Mesendoderm (in vitro differentiated cells): ENCODE data around the gene DUSP18.

Experiments
- DNase-seq: peaks from one replicate; pipeline ENCODE4 v3.0.0; 2013
- H2AK5ac ChIP-seq: 2 replicates; pipeline ENCODE4 v1.6.1; 2013; ENCODE audit warnings: low read length, inconsistent platforms
- H2BK120ac ChIP-seq: 2 replicates; pipeline ENCODE4 v1.6.1; 2013; ENCODE audit warnings: low read depth, mild to moderate bottlenecking, low read length, moderate library complexity, mixed read lengths
- H2BK15ac ChIP-seq: replicated peaks from 2 replicates; pipeline ENCODE4 v1.6.1; 2013; ENCODE audit warnings: low read depth, mild to moderate bottlenecking, moderate library complexity
- H2BK5ac ChIP-seq: 2 replicates; pipeline ENCODE4 v1.6.1; 2013; ENCODE audit warnings: low read length, inconsistent platforms
- H3K18ac ChIP-seq: 2 replicates; pipeline ENCODE4 v1.6.1; 2013; ENCODE audit warnings: mild to moderate bottlenecking, low read length, mixed read lengths
- H3K23ac ChIP-seq: one replicate; pipeline ENCODE4 v1.6.1; 2013; ENCODE audit warnings: low read length
- H3K27ac ChIP-seq: 2 replicates; pipeline ENCODE4 v1.5.1; 2013; ENCODE audit warnings: low read depth, mild to moderate bottlenecking, inconsistent platforms, low read length, moderate library complexity
- H3K27me3 ChIP-seq: 2 replicates; pipeline ENCODE4 v1.6.1; 2013; ENCODE audit warnings: low read length, control low read depth, mild to moderate bottlenecking, inconsistent platforms; ENCODE audit not compliant: insufficient read depth, poor library complexity
- H3K36me3 ChIP-seq: 2 replicates; pipeline ENCODE4 v1.6.1; 2013; ENCODE audit warnings: low read length, inconsistent platforms; ENCODE audit not compliant: control insufficient read depth, insufficient read depth
- H3K4ac ChIP-seq: one replicate; pipeline ENCODE4 v1.6.1; 2013; ENCODE audit warnings: low read depth, mild to moderate bottlenecking, low read length, moderate library complexity
- H3K4me1 ChIP-seq: 2 replicates; pipeline ENCODE4 v1.6.1; 2013; ENCODE audit warnings: low read depth, low read length, inconsistent platforms; ENCODE audit not compliant: control insufficient read depth
- H3K4me2 ChIP-seq: 2 replicates; pipeline ENCODE4 v1.6.1; 2013; ENCODE audit warnings: low read length
- H3K4me3 ChIP-seq: 2 replicates; pipeline ENCODE4 v1.5.1; 2013; ENCODE audit warnings: mild to moderate bottlenecking, low read length
- H3K56ac ChIP-seq: one replicate; pipeline ENCODE4 v1.6.1; 2013; ENCODE audit warnings: low read length
- H3K79me1 ChIP-seq: 2 replicates; pipeline ENCODE4 v1.6.1; 2013; ENCODE audit warnings: low read length, inconsistent platforms
- H3K79me2 ChIP-seq: 2 replicates; pipeline ENCODE4 v1.6.1; 2013; ENCODE audit warnings: mild to moderate bottlenecking, low read length; ENCODE audit not compliant: control insufficient read depth, insufficient read depth
- H3K9ac ChIP-seq: 2 replicates; pipeline ENCODE4 v1.6.1; 2013; ENCODE audit warnings: low read length, inconsistent platforms
- H4K5ac ChIP-seq: one replicate; pipeline ENCODE4 v1.6.1; 2013; ENCODE audit warnings: low read length
- H4K8ac ChIP-seq: one replicate; pipeline ENCODE4 v1.6.1; 2013; ENCODE audit warnings: low read depth, mild to moderate bottlenecking, control low read depth, low read length, moderate library complexity
- WGBS: extraction: QIAGEN DNeasy Blood & Tissue Kit; methylation state at CpG from one replicate; pipeline ENCODE4 v1.1.7; 2013; ENCODE audit warnings: low lambda C conversion rate, missing lambda C conversion rate; ENCODE audit not compliant: insufficient coverage; ENCODE audit errors: extremely low coverage; 5-methylcytosine and 5-hydroxymethylcytosine counted together

Gene DUSP18

GRCh38 chr22:30665266-30665665 is 2.4 kb downstream of the DUSP18 start:
- H3K27ac ChIP-seq, result no peak overlapping the region
- no peak overlapping the region for H3K4me3 ChIP-seq
- H3K4me2 ChIP-seq, result no peak overlapping the region
- no peaks in the 10 kb centered on the region for H3K79me1 ChIP-seq
- H2AK5ac ChIP-seq, result no peak overlapping the region
- H3K27me3 ChIP-seq, result no peaks in the 10 kb centered on the region
- H3K4ac ChIP-seq, result no peak overlapping the region
- no peak overlapping the region for H3K56ac ChIP-seq
- no peak overlapping the region for H3K9ac ChIP-seq
- no peak overlapping the region for H2BK120ac ChIP-seq
- H4K5ac ChIP-seq, result no peak overlapping the region
- WGBS, result no CpG with 5 or more reads among the region's 2 CpGs
- H2BK15ac ChIP-seq, result no peak overlapping the region
- DNase-seq, result no peak
- no peak overlapping the region for H2BK5ac ChIP-seq
- H3K23ac ChIP-seq, result no peak overlapping the region
- no peaks in the 10 kb centered on the region for H3K36me3 ChIP-seq
- H3K18ac ChIP-seq, result no peak overlapping the region
- no peak overlapping the region for H4K8ac ChIP-seq
- no peaks in the 10 kb centered on the region for H3K4me1 ChIP-seq
- H3K79me2 ChIP-seq, result no peaks in the 10 kb centered on the region

- Histone ChIP-seq H2BK120ac (no peak overlapping the region), H3K36me3 (no peaks in the 10 kb centered on the region), H3K18ac (no peak overlapping the region), H3K79me1 (no peaks in the 10 kb centered on the region), H3K9ac (no peak overlapping the region), H2AK5ac (no peak overlapping the region), H3K4me3 (no peak overlapping the region), H3K4me1 (no peaks in the 10 kb centered on the region), H3K27ac (no peak overlapping the region), H3K27me3 (no peaks in the 10 kb centered on the region), H3K4ac (no peak overlapping the region), H3K4me2 (no peak overlapping the region), H3K79me2 (no peaks in the 10 kb centered on the region), H3K23ac (no peak overlapping the region), H4K5ac (no peak overlapping the region), H3K56ac (no peak overlapping the region), H2BK15ac (no peak overlapping the region), H4K8ac (no peak overlapping the region), H2BK5ac (no peak overlapping the region)
- no CpG with 5 or more reads among the region's 13 CpGs for WGBS
- DNase-seq, result no peak
Observed at GRCh38 chr22:30664798-30665197, 2.9 kb downstream of the DUSP18 start.

- Histone ChIP-seq H3K9ac (no peak overlapping the region), H3K27me3 (no peaks in the 10 kb centered on the region)
Observed at GRCh38 chr22:30662040-30662439, 5.6 kb downstream of the DUSP18 start.

GRCh38 chr22:30655532-30655931 is 12.1 kb downstream of the DUSP18 start:
- Histone ChIP-seq H3K79me2 (no peaks in the 10 kb centered on the region), H2BK5ac (no peak overlapping the region), H3K4me3 (no peak overlapping the region), H3K4me1 (no peaks in the 10 kb centered on the region), H3K4me2 (no peak overlapping the region), H2BK15ac (no peak overlapping the region), H3K4ac (no peak overlapping the region), H3K79me1 (no peaks in the 10 kb centered on the region), H3K27ac (no peak overlapping the region), H3K36me3 (no peaks in the 10 kb centered on the region), H3K18ac (no peak overlapping the region), H3K56ac (no peak overlapping the region), H3K9ac (no peak overlapping the region), H4K8ac (no peak overlapping the region), H4K5ac (no peak overlapping the region), H3K23ac (no peak overlapping the region), H2AK5ac (no peak overlapping the region), H2BK120ac (no peak overlapping the region), H3K27me3 (no peaks in the 10 kb centered on the region)
- no CpG with 5 or more reads among the region's 3 CpGs for WGBS
- peak; percentile 35 for DNase-seq

More at GRCh38 chr22:30662040-30662439, 5.6 kb downstream of the DUSP18 start:
- Histone ChIP-seq H2AK5ac (no peak overlapping the region), H4K8ac (no peak overlapping the region), H3K79me1 (no peaks in the 10 kb centered on the region), H4K5ac (no peak overlapping the region), H3K4ac (no peak overlapping the region), H3K56ac (no peak overlapping the region), H3K79me2 (no peaks in the 10 kb centered on the region), H3K4me2 (no peak overlapping the region), H2BK5ac (no peak overlapping the region), H2BK15ac (no peak overlapping the region), H3K23ac (no peak overlapping the region), H3K36me3 (no peaks in the 10 kb centered on the region), H3K4me1 (no peaks in the 10 kb centered on the region), H3K4me3 (no peak overlapping the region), H2BK120ac (no peak overlapping the region), H3K27ac (no peak overlapping the region), H3K18ac (no peak overlapping the region)
- WGBS, result no CpG with 5 or more reads among the region's 4 CpGs
- DNase-seq, result no peak

- H4K8ac ChIP-seq, result no peak overlapping the region
- H3K27ac ChIP-seq, result no peak overlapping the region
- H3K4me3 ChIP-seq, result no peak overlapping the region
- H2BK5ac ChIP-seq, result no peak overlapping the region
- no peak overlapping the region for H3K23ac ChIP-seq
- H3K27me3 ChIP-seq, result no peaks in the 10 kb centered on the region
- H4K5ac ChIP-seq, result no peak overlapping the region
- H3K9ac ChIP-seq, result no peak overlapping the region
- no peak overlapping the region for H3K4me2 ChIP-seq
- no peak for DNase-seq
- no CpG with 5 or more reads among the region's 14 CpGs for WGBS
- no peak overlapping the region for H2BK15ac ChIP-seq
- no peaks in the 10 kb centered on the region for H3K79me2 ChIP-seq
- H2BK120ac ChIP-seq, result no peak overlapping the region
- H3K4ac ChIP-seq, result no peak overlapping the region
- H3K18ac ChIP-seq, result no peak overlapping the region
- no peak overlapping the region for H3K56ac ChIP-seq
- H3K4me1 ChIP-seq, result no peaks in the 10 kb centered on the region
- no peak overlapping the region for H2AK5ac ChIP-seq
- H3K36me3 ChIP-seq, result no peaks in the 10 kb centered on the region
- no peaks in the 10 kb centered on the region for H3K79me1 ChIP-seq
Observed at GRCh38 chr22:30654361-30654760, 13.3 kb downstream of the DUSP18 start.

- no peak overlapping the region for H4K5ac ChIP-seq
- H3K4me2 ChIP-seq, result no peak overlapping the region
- H3K4me1 ChIP-seq, result no peaks in the 10 kb centered on the region
- no peak overlapping the region for H3K9ac ChIP-seq
- H2BK15ac ChIP-seq, result no peak overlapping the region
- no peak overlapping the region for H4K8ac ChIP-seq
- no peak overlapping the region for H3K18ac ChIP-seq
- H2BK120ac ChIP-seq, result no peak overlapping the region
- no peak overlapping the region for H2AK5ac ChIP-seq
- no peak overlapping the region for H3K4ac ChIP-seq
- no CpG with 5 or more reads among the region's 2 CpGs for WGBS
- H3K4me3 ChIP-seq, result no peak overlapping the region
- H3K27ac ChIP-seq, result no peak overlapping the region
- no peaks in the 10 kb centered on the region for H3K79me1 ChIP-seq
- H3K79me2 ChIP-seq, result no peaks in the 10 kb centered on the region
- no peak for DNase-seq
- H3K27me3 ChIP-seq, result no peaks in the 10 kb centered on the region
- no peak overlapping the region for H3K23ac ChIP-seq
- no peak overlapping the region for H3K56ac ChIP-seq
- no peak overlapping the region for H2BK5ac ChIP-seq
- no peaks in the 10 kb centered on the region for H3K36me3 ChIP-seq
Observed at GRCh38 chr22:30652852-30653251, 14.8 kb downstream of the DUSP18 start.
